ENCODE results near the gene FFAR4. TPM values are rescaled to one million over a fixed set of nuclear protein-coding genes. Genes with fewer than 3 reads are reported as not detected.
A peak's percentile ranks its signal among the peaks of the same experiment; 100 is the strongest.
"Not testable (repeated sequence)": the region's sequence is repeated elsewhere in the genome, so short reads cannot be mapped to it uniquely, and the experiment has no call there.

Gene FFAR4
- total RNA-seq: 4.9 TPM
- long read RNA-seq, transcript FFAR4-201 (3 exons, 3,605 nt): major isoform, 9 of 14 reads
- long read RNA-seq, partial matches to known transcripts: 1 of 14 reads
- long read RNA-seq, other reads (novel, unspliced or antisense): 4 of 14 reads

- intact Hi-C loops (cut with DNase I): no loop called here
- Histone ChIP-seq H3K36me3 (no peaks in the 10 kb centered on the region), H3K4me3 (peak within 1 kb of the TSS; percentile 40), H3K27ac (no peak within 1 kb of the TSS), H3K4me1 (no peaks in the 10 kb centered on the region), H3K9me3 (no peaks in the 10 kb centered on the region), H3K27me3 (peaks cover 34% of the 10 kb centered on the region)
- peak; percentile 85 for DNase-seq
- no peak for TF ChIP-seq CTCF (IDR thresholded peaks at IDR 0.05)
- peak; percentile 85 for ATAC-seq
Observed at GRCh38 chr10:93566435-93567276, at the start of gene FFAR4. Gene FFAR4 (plus strand): TSS chr10:93566665. CDS start chr10:93566721, 56 bp downstream.

DNA sequence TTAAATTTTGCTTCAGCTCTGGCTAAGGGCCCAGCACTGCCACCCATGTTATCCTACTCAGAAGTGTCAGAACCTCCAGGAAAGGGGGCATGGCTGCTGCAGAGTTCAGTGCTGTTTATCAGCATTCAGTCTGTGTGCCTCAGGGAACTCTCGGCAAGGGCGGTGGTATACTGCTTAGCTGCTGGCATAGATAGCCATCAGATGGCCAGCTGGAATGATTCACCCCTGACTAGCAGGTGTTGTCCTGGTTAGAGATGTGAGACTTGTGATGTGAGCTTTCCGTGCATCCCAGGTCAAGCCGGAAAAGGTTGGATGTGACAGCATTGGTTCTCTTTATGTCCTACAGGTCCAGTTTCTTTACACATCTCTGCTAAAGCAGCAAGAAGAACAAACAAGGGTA lies 47.9 kb upstream of the FFAR4 start:
- H3K27me3 ChIP-seq: no peaks in the 10 kb centered on the region
- H3K27ac ChIP-seq: no peak overlapping the region
- TF ChIP-seq CTCF (IDR thresholded peaks at IDR 0.05): no peak
- intact Hi-C loops (cut with DNase I): no loop called here
- no peak overlapping the region for H3K4me3 ChIP-seq
- ATAC-seq (no peak), DNase-seq (no peak)
- no peaks in the 10 kb centered on the region for H3K36me3 ChIP-seq
- H3K4me1 ChIP-seq: peaks cover 16% of the 10 kb centered on the region
- H3K9me3 ChIP-seq: no peaks in the 10 kb centered on the region

DNA sequence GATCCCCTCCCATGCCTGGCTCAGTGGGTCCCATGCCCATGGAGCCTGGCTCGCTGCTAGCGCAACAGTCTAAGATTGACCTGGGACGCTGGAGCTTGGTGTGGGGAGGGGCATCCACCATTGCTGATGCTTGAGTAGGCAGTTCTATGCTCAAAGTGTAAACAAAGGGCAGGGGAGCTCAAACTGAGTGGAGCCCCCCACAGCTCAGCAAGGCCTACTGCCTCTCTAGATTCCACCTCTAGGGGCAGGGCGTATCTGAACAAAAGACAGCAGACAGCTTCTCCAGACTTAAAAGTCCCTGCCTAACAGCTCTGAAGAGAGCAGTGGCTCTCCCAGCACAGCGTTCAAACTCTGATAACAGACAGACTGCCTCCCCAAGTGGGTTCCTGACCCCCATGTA lies 31.2 kb upstream of the FFAR4 start:
- Histone ChIP-seq H3K27ac (no peak overlapping the region), H3K9me3 (no peaks in the 10 kb centered on the region), H3K36me3 (no peaks in the 10 kb centered on the region), H3K4me3 (no peak overlapping the region), H3K27me3 (no peaks in the 10 kb centered on the region), H3K4me1 (no peaks in the 10 kb centered on the region)
- DNase-seq (no peak), ATAC-seq (no peak)
- TF ChIP-seq CTCF (IDR thresholded peaks at IDR 0.05): no peak
- intact Hi-C loops (cut with DNase I): no loop called here

DNA sequence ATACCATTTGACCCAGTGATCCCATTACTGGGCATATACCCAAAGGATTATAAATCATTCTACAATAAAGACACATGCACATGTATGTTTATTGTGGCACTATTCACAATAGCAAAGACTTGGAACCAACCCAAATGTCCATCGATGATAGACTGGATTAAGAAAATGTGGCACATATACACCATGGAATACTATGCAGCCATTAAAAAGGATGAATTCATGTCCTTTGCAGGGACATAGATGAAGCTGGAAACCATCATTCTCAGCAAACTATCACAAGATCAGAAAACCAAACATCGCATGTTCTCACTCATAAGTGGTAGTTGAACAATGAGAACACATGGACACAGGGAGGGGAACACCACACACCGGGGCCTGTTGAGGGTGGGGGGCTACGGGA lies 25.6 kb upstream of the FFAR4 start:
- H3K9me3 ChIP-seq; H3K27ac ChIP-seq; ATAC-seq; intact Hi-C loops (cut with DNase I); H3K4me3 ChIP-seq; DNase-seq; H3K27me3 ChIP-seq; H3K4me1 ChIP-seq; H3K36me3 ChIP-seq: not testable (repeated sequence)

DNA sequence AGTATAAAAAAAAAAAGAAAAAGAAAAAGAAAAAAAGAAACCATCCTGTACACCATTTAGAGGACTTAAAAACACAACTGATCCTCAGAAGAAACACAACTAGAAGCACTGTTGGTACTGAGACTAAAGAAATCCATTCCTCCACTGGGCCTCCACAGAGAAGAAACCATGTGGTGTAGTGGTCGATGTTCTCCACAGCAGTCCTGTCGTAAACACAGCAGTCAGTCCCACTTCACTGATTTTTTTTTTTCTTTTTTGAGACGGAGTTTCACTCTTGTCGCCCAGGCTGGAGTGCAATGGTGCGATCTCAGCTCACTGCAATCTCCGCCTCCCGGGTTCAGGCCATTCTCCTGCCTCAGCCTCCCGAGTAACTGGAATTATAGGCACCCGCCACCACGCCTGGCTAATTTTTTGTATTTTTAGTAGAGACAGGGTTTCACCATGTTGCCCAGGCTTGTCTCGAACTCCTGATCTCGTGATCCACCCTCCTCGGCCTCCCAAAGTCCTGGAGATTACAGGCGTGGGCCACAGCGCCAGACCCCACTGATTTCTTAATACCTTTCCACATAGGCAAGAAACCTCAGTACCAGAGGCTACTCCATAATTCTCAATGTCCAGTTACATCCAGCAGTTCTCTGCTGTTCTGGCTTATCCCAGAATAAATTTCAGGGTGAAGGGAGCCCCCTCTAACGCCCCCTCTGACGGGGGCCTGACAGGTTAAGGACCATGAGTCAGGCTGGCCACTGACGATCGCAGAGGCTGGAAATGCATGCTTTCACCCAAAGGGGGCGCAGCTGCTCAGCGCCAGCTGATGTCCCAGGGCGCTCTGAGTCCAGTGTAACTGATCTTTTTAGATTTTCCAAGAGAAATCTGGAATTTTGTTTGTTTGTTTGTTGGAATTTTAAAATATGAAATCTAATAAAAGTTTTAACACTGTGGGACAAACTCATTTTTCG lies 24.8 kb upstream of the FFAR4 start:
- TF ChIP-seq CTCF (IDR thresholded peaks at IDR 0.05): peak; percentile 87
- H3K36me3 ChIP-seq: no peaks in the 10 kb centered on the region
- H3K4me3 ChIP-seq: peak overlapping the region; percentile 25
- intact Hi-C loops (cut with DNase I): no loop called here
- H3K9me3 ChIP-seq: no peaks in the 10 kb centered on the region
- H3K27ac ChIP-seq: no peak overlapping the region
- DNase-seq (no peak), ATAC-seq (peak; percentile 90)
- H3K27me3 ChIP-seq: no peaks in the 10 kb centered on the region
- no peaks in the 10 kb centered on the region for H3K4me1 ChIP-seq
